Activated CD8-positive, alpha-beta memory T cell treated with anti-CD3 and anti-CD28 coated beads, Interleukin-2, amount 50 U/mL, for 48 hours (primary cell): Measurements from ENCODE around the gene LLCFC1.
"Not testable (repeated sequence)": the region's sequence is repeated elsewhere in the genome, so short reads cannot be mapped to it uniquely, and the experiment has no call there.

Experiments
- DNase-seq: peaks from one replicate; pipeline ENCODE4 v3.0.0-alpha.2; 2020

LLCFC1 gene

DNA sequence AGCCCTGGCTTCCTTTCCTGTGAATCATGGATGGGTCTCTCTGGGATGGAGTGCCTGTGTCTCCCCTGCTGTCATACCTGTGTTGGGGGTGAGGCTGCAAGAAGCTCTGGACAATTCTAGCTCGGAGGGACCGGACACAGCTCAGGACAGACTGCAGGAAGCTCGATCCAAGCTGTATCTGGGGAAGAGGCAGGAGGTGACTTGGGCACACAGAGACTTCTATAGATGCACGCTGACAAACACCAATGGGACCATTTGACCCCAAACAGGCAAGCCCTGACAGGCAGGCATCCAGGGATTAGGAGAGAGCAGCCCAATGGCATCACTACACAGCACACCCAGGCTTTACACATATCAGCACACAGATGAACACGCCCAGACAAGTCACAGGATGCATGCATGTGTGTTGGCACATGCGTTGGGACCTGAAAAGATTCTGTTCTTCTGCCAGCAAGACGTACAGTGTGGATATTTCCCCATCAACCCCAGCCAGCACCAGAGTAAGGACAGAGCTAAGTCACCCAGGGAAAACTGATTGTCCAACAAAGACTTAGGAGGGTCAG lies 4.5 kb downstream of the LLCFC1 start:
- no peak for DNase-seq

- no peak for DNase-seq
Observed at GRCh38 chr7:142945001-142945400, 5.7 kb downstream of the LLCFC1 start.

GRCh38 chr7:142948603-142949002 lies 9.3 kb downstream of the LLCFC1 start:
- no peak for DNase-seq

DNA sequence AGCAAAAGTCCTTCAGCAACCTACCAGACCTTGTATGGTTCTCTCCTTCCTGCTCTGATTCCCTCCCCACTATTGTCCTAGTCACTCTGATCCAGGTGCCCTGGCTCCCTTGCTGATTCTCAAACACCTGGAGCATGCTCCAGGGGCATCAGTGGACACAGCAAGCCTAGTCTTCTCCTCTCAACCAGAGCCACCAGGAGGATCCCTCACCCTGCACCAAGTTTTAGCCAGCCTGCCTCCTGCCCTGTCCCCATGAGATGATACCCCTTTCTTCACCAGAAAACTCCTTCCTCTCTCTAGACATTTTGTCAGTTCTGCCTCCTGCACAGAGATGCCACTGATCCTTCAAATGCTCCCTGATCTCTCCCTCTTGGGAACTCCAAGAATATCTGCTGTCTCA lies 11.0 kb downstream of the LLCFC1 start:
- DNase-seq = no peak

DNA sequence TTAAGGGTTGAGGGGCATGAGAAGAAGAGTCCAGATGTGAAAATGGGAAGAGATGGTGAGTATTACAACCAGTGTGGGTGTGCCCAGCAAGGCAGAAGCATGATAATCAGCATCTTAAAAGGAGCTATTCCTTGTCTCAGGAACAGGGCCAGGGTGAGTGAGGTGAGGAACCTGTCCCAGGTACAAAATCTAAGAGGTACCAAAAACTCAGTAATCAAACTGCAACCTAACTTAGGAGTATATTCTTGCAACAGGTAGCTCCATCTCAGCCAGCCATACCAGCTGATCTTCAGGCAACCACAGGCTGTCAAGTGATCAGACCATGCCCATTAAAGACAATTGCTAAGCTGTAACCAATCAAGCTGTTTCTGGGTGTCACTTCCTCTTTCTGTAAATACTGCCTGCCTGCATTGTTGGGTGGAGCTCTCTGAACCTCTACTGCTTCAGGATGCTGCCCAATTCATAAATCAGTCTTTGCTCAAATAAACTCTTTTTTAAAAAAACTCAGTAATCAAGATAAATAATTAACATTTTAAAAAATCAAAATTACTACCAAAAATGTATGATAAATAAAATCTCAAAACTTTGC lies 15.5 kb downstream of the LLCFC1 start:
- no peak for DNase-seq

DNA sequence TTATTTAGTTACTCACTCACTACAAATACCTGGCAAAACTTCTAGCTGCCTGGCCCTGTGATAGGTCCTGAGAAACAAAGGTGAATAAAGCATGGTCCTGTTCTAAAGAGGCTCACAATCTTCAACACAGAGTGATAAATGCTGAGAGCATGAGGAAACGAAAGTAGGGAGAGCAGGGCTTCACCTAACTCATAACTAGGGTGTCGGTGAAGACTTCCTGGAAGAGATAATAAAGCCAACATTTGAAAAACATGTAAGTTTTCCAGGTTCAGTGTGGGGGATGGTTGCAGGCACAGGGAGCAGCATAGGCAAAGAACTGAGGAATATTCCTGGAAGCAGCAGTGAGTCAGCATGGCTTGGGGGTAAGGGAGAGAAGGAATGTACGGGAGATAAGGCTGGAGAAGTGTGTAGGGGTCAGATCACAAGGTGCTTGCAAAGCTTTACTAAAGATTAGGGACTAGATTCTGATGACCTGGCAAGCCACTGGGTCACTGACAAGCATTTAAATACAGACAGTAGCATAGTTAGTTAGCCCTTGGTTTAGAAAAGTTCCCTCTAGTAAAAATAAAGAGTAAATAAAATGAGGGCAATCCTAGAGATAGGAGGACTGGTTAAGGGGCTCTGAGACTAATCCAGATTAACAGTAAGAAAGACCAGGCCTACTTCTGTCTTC lies 17.8 kb downstream of the LLCFC1 start:
- DNase-seq = no peak

DNA sequence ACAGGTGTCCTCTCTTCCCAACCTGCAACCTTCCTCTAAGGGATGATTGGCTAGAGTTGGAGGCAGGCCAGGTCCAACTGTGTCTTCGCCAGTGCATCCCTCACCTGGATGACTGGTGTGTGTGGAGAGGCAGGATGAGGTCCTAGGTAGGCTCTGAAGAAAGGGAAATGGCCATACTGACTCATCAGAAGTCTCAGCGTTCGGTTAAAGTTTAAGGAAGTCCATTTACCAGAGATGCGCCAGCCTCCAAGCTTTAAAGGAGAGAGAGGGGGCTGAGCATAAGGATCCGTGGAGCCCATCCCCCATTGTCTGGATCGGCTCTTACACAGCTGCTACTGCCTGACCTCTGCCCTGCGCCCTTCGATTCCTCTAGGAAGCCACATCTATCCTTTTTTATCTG lies 18.4 kb downstream of the LLCFC1 start:
- DNase-seq = no peak

DNA sequence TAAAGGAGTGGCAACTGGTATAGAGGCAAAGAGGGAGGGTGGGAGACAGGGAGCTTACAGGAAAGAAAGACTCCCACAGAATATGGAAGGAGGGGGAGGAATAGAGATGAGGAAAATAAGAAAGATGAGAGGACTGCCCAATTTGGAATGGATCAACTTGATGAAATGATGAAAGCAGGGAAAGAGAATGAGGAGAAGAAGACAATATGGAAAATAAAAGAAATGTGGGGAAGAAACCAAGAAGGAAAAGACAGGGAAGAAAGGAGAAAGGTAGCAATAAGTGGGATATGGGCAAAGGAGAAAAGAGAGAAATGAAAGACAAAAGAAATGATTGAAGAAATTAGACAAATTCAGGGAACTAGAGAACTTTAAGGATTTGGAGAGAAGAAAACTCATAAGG lies 19.9 kb downstream of the LLCFC1 start:
- DNase-seq = no peak

- no peak for DNase-seq
Observed at GRCh38 chr7:142960955-142961512, 21.8 kb downstream of the LLCFC1 start.

GRCh38 chr7:142961595-142961972 lies 22.3 kb downstream of the LLCFC1 start:
- no peak for DNase-seq

DNA sequence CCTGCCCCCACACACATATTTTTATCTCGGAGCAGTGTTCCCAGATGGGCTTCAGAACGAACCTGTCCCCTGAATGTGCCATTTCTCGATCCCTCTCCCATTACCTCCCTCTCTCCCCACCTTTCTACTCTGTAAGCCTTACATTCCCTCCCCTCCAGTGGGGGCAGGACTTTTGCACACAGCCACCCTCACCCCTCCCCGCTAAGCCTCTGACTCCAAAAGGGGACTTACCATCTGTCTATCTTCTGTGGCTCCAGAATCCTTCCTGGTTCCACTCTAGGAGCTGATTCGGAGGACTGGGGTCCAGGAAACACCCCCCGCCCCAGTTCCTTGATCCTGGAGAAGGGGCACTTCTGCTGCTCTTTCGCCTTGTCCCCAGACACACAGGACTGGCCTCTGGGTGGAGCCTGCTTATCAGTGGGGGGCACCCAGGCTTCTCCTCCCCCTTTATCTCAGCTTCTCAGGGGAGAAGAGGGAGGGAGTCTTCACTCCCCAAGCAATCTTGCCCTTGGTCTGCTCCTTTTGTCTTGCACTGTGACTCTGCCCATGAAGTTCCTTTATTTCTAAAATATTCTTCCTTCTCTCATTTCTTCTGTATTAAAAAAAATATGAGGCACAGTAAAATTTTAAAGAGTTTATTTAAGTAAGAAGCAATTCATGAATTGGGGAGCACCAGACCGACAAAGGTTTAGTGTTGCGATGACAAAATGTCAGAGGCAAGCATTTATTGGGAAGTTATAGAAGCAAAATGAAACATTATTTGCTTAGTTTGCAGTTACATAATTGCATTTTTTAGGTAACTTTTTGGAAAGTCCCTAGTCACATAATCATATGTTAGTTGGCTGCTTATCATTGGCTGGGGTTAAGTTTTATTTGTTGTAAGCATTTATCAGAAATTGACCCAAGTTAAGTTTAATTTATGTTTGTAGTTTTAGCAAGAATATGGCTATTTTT lies 23.0 kb downstream of the LLCFC1 start, which contains the start of gene KEL:
KEL (minus strand) TSS at position 391 of the 954 bp plus-strand sequence; CDS start at position 234, 157 bp downstream.
- DNase-seq = no peak

- DNase-seq = no peak
Observed at GRCh38 chr7:142962991-142963390, 23.7 kb downstream of the LLCFC1 start.

DNA sequence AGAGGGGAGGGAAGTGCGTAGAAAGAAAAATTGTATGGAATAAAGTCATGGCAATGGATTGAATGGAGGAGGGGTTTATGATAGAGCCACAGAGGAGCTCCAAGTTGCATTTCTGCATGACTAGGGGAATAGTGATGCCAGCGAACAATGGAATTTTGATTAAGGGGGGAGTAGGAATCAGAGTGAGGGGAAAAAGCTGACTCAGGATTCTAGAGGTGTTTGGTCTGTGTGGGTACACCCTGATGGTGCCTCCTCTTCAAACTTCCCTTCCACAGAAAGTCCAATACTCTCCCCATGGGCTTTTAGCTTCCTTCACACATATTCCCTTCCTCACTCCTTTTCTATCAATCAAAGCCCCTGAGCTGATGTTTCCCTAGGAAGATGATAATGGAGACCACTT lies 24.7 kb downstream of the LLCFC1 start:
- no peak for DNase-seq

DNA sequence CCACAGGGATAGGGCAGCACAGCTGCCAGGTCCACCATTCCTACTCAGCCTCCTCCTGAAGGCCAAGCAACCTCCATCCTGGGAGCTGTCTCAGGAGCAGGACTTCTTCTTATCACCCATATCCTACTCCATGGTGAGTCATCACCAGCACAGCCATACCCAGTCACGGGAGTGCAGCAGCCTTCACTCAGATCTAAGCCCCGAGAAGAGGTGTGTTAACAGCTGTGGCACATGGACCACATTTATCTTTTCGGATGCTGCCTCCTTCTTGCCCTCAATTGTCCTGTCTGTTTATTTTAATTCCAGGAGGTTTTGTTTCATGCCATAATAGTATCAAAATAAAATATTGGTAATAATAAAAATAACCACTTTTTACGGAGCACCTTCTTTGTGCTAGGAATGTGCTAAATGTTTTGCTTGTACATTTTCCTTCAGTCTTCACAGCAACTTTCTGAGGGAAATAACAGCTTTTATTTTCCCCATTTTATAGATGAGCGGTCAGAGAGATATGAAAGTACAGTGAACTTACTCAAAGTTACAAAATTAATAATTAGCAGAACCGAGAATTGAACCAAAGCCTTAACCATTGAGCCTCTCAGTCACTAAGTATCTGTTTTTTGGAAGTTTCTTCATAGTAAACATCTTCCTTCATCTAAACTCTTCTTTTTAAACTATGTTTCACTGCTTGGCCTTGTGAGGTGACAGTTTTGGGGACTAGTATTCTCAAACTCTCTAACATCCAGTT lies 25.4 kb downstream of the LLCFC1 start:
- no peak for DNase-seq

DNA sequence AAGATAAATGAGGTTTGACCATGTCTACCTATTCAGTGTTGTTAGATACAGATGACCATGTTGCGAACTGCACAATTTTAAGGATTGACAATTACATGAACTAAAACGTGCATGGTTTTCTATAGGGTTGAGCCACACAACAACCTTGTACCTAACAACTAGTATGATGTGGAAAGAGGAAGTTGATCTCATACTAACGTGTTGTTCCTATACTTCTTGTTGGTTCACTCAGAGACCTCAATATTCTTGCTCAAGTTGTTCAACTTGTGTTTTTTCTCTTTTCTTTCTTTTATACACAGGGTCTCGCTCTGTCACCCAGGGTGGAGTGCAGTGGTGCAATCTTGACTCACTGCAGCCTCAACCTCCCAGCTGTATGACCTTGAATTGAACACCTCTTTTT lies 28.9 kb downstream of the LLCFC1 start:
- DNase-seq = no peak

DNA sequence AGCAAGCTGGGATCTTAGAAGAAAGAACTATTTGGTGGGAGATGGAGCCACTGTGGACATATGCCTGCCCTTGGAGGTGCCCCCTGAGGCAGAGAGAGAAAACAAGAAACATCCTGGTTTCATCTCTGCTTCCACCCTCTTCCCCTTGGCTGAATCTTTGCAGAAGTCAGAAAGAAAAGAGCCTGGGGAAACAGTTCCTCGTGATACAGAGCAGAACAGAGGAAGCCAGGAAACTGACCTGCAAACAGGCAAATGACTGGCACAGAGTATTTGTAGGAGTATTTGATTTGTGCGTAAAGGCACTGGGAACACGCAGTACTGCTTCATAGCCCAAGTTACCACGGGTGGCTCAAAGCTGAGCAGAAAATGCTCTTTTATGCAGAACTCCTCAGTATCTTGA lies 29.9 kb downstream of the LLCFC1 start:
- DNase-seq = no peak

DNA sequence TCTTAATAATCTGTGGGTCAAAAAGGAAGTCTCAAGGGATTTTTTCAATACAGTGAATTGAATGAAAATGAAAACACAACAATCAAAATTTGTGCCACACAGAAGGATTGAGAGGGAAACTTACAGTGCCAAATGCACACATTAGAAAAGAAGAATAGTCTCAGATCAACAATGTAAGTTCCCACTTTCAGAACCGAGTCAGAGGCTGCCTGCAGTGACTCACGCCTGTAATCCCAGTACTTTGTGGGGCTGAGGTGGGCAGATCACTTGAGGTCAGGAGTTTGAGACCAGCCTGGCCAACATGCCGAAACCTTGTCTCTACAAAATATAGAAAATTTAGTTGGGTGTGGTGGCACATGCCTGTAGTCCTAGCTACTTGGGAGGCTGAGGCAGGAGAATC lies 35.3 kb downstream of the LLCFC1 start:
- DNase-seq = no peak

DNA sequence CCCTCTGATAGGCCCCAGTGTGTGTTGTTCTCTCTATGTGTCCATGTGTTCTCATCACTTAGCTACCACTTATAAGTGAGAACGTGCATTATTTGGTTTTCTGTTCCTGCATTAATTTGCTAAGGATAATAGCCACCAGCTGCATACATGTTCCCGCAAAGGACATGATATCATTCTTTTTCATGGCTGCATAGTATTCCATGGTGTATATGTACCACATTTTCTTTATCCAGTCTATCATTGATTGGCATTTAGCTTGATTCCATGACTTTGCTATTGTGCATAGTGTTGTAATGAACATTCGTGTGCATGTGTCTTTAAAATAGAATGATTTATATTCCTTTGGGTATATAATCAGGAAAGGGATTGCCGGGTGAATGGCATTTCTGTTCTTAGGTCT lies 39.1 kb downstream of the LLCFC1 start:
- DNase-seq = not testable (repeated sequence)

GRCh38 chr7:142983825-142984224 lies 44.5 kb downstream of the LLCFC1 start:
- DNase-seq = no peak

- DNase-seq = no peak
Observed at GRCh38 chr7:142984297-142984696, 45.0 kb downstream of the LLCFC1 start.
